Measurements from ENCODE around the gene TBC1D22B.

GRCh38 chr6:37232430-37233017, 25.0 kb upstream of the TBC1D22B start:
- TF ChIP-seq CTCF (IDR thresholded peaks at IDR 0.05) (no peak), POLR2A (IDR thresholded peaks at IDR 0.05) (no peak)

All from lower leg skin (tissue), 3 donors.